ENCODE results near the gene MYNN.
"Not testable (repeated sequence)": the region's sequence is repeated elsewhere in the genome, so short reads cannot be mapped to it uniquely, and the experiment has no call there.

Gene MYNN

DNA sequence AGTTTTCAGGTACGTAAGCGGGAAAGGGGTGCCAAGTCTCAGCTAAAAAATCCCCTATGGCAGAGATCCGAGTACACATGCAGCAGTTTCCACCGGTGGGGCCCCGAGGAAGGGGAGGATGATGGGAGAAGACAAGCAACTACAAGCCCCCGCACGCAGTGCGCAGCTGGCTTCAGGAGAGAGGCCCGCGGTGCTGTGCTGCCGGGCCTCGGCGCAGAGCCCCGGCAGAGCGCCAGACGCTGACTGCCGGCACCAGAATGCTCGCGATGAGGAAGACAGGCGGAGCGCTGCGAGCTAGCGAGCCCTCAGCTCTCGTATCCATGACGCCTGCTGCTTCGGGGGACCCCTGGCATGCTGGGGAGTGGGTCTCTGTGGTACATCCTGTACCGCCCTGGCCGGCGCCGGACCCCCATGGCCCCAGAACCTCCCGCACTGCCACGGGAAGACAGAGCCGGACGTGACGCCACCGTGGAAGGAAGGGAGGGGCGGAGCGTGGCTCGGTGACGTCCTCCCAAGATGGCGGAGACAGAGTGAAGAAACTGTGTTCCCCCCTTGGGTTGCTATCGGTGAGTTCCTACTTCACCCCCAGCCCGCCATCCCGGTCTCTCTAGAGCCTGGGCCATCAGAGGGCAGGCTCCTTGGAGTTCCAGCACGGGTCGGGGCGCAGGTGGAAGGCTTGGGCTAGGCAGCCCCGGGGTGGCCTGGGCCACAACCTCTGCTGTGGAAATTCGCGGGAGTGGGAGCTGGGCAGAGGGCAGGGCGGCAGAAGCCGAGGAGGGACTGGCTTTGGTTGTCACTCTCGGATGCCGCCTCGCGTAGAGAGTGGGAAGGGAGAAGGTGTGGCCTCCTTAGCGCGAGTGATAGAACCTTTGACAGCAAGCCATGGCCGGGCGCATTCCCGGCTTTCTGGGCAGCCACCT, at the start of gene MYNN:
Gene MYNN (plus strand): TSS at position 500 of the 920 bp plus-strand sequence. CDS start 900 bp downstream, outside the sequence.
- Histone ChIP-seq H3K27ac (ENCODE audit: low read depth, low read length) (peak within 1 kb of the TSS; percentile 94), H2AFZ (ENCODE audit: low read depth, low read length, severe bottlenecking) (peak within 1 kb of the TSS; percentile 75)

DNA sequence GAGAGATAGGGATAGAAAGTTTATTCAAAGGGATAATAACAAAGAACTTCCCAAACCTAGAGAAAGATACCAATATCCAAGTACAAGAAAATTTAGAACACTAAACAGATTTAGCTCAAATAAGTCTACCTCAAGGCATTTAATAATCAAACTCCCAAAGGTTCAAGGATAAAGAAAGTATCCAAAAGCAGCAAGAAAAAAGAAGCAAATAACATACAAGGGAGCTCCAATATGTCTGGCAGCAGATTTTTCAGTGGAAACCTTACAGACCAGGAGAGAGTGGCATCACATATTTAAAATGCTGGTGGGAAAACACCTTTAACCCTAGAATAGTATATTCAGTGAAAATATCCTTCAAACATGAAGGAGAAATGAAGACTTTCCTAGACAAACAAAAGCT, 41.3 kb upstream of the MYNN start:
- H3K27ac ChIP-seq (ENCODE audit: low read depth, low read length); H3K9ac ChIP-seq (ENCODE audit: low read length); H3K9me2 ChIP-seq (replicated peaks; ENCODE audit: insufficient read depth, low read length); H3K27me3 ChIP-seq (ENCODE audit: low read length); H3K79me2 ChIP-seq (ENCODE audit: insufficient read depth, low read length); H2AFZ ChIP-seq (ENCODE audit: low read depth, low read length, severe bottlenecking); H3K36me3 ChIP-seq (ENCODE audit: low read length); H3F3A ChIP-seq (ENCODE audit: insufficient read depth); H3K4me2 ChIP-seq (ENCODE audit: low read depth, low read length, poor library complexity, severe bottlenecking); H4K20me1 ChIP-seq (ENCODE audit: low read depth, low read length); H3K4me3 ChIP-seq (ENCODE audit: insufficient read depth, low read length, poor library complexity, severe bottlenecking); H3K9me3 ChIP-seq (ENCODE audit: insufficient read depth, low read length): not testable (repeated sequence)

More for the DNA sequence above, at the start of gene MYNN:
- peak within 1 kb of the TSS; percentile 96 for H3K4me2 ChIP-seq (ENCODE audit: low read depth, low read length, poor library complexity, severe bottlenecking)
- TF ChIP-seq, protein P1, sequence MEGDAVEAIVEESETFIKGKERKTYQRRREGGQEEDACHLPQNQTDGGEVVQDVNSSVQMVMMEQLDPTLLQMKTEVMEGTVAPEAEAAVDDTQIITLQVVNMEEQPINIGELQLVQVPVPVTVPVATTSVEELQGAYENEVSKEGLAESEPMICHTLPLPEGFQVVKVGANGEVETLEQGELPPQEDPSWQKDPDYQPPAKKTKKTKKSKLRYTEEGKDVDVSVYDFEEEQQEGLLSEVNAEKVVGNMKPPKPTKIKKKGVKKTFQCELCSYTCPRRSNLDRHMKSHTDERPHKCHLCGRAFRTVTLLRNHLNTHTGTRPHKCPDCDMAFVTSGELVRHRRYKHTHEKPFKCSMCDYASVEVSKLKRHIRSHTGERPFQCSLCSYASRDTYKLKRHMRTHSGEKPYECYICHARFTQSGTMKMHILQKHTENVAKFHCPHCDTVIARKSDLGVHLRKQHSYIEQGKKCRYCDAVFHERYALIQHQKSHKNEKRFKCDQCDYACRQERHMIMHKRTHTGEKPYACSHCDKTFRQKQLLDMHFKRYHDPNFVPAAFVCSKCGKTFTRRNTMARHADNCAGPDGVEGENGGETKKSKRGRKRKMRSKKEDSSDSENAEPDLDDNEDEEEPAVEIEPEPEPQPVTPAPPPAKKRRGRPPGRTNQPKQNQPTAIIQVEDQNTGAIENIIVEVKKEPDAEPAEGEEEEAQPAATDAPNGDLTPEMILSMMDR (IDR thresholded peaks at IDR 0.05; ENCODE audit: insufficient read depth, low read length, poor library complexity, severe bottlenecking), result no peak
- TF ChIP-seq EZH2phosphoT487 (conservative IDR thresholded peaks at IDR 0.05; ENCODE audit: low read length), result no peak
- peaks cover 16% of the 10 kb centered on the region for H3K36me3 ChIP-seq (ENCODE audit: low read length)
- peaks cover 41% of the 10 kb centered on the region for H3K79me2 ChIP-seq (ENCODE audit: insufficient read depth, low read length)
- H3K9me3 ChIP-seq (ENCODE audit: insufficient read depth, low read length), result no peaks in the 10 kb centered on the region
- H3K9ac ChIP-seq (ENCODE audit: low read length), result peak within 1 kb of the TSS; percentile 85
- no peaks in the 10 kb centered on the region for H3K27me3 ChIP-seq (ENCODE audit: low read length)
- H3F3A ChIP-seq (ENCODE audit: insufficient read depth), result peaks cover 21% of the 10 kb centered on the region
- no peaks in the 10 kb centered on the region for H3K9me2 ChIP-seq (replicated peaks; ENCODE audit: insufficient read depth, low read length)
- H4K20me1 ChIP-seq (ENCODE audit: low read depth, low read length), result no peaks in the 10 kb centered on the region
- peak within 1 kb of the TSS; percentile 86 for H3K4me3 ChIP-seq (ENCODE audit: insufficient read depth, low read length, poor library complexity, severe bottlenecking)

DNA sequence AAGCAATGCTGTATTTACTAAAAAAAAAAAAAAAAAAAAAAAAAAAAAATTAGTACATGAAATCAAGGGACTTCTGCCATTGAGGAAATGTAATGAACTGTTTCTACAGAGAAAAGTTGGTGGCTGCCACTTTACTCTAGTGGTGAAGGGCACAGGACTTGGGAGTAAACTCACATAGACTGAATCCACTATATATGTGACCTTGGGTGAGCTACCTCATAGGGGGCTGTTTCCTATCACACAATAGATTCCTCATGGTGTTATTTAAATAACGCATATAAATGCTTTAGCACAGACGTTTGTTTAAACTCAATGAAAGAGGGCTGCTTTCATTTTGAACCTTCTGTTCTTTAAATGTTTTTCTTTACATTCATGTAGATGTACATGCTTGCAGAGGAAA, 34.1 kb upstream of the MYNN start:
- Histone ChIP-seq H3K9ac (ENCODE audit: low read length) (no peak overlapping the region), H2AFZ (ENCODE audit: low read depth, low read length, severe bottlenecking) (no peak overlapping the region)

More for the DNA sequence above, 34.1 kb upstream of the MYNN start:
- H4K20me1 ChIP-seq (ENCODE audit: low read depth, low read length), result no peaks in the 10 kb centered on the region
- H3K79me2 ChIP-seq (ENCODE audit: insufficient read depth, low read length), result no peaks in the 10 kb centered on the region
- no peak overlapping the region for H3K27ac ChIP-seq (ENCODE audit: low read depth, low read length)
- no peaks in the 10 kb centered on the region for H3K9me2 ChIP-seq (replicated peaks; ENCODE audit: insufficient read depth, low read length)
- no peaks in the 10 kb centered on the region for H3F3A ChIP-seq (ENCODE audit: insufficient read depth)
- TF ChIP-seq, protein P1 (IDR thresholded peaks at IDR 0.05; ENCODE audit: insufficient read depth, low read length, poor library complexity, severe bottlenecking), result no peak
- TF ChIP-seq EZH2phosphoT487 (conservative IDR thresholded peaks at IDR 0.05; ENCODE audit: low read length), result no peak
- no peak overlapping the region for H3K4me3 ChIP-seq (ENCODE audit: insufficient read depth, low read length, poor library complexity, severe bottlenecking)
- no peaks in the 10 kb centered on the region for H3K9me3 ChIP-seq (ENCODE audit: insufficient read depth, low read length)
- no peaks in the 10 kb centered on the region for H3K27me3 ChIP-seq (ENCODE audit: low read length)
- H3K4me2 ChIP-seq (ENCODE audit: low read depth, low read length, poor library complexity, severe bottlenecking), result no peak overlapping the region
- H3K36me3 ChIP-seq (ENCODE audit: low read length), result no peaks in the 10 kb centered on the region

Measured in SU-DHL-6 (cell line).